Peyer's patch (tissue), 4 donors: ENCODE measurements around the gene UQCR10. TPM values are rescaled to one million over a fixed set of nuclear protein-coding genes. Genes with fewer than 3 reads are reported as not detected.

Experiments used
- DNase-seq, 3 donors: peaks; one replicate each; pipeline ENCODE4 v3.0.0-alpha.2; 2017 to 2019
- H3K27ac ChIP-seq, 4 donors: fragments of 200-600 bp; sonication (generic); one replicate each; pipeline ENCODE4 v1.5.1; 2016 to 2019
- H3K27me3 ChIP-seq, 2 donors: fragments of 200-600 bp; sonication (generic); one replicate each; pipeline ENCODE4 v1.5.1; 2019
- H3K36me3 ChIP-seq, 3 donors: fragments of 200-600 bp; sonication (generic); one replicate each; pipeline ENCODE4 v1.5.1; 2016 to 2019
- H3K4me1 ChIP-seq, 4 donors: fragments of 200-600 bp; sonication (generic); one replicate each; pipeline ENCODE4 v1.5.1; 2016 to 2019
- H3K4me3 ChIP-seq, 4 donors: fragments of 200-600 bp; sonication (generic); 1 replicate in 3 of 4; 2 replicates in 1 of 4; pipeline ENCODE4 v1.5.1; 2016 to 2019; ENCODE audit warnings: mild to moderate bottlenecking in 1 of 4
- H3K9me3 ChIP-seq, 4 donors: fragments of 200-600 bp; sonication (generic); one replicate each; pipeline ENCODE4 v1.5.1; 2016 to 2019; ENCODE audit warnings: mild to moderate bottlenecking in 1 of 4
- POLR2A ChIP-seq, 2 donors: fragments of 450-650 bp; IDR thresholded peaks; one replicate each; pipeline ENCODE4 v1.5.1; 2017; ENCODE audit warnings: antibody characterized with exemption in 2 of 2, mild to moderate bottlenecking in 2 of 2, moderate library complexity in 2 of 2
- total RNA-seq, 4 donors: library from RNA; depleted of rRNA; stranded (reverse); fragments of >200 nt; gene quantifications; one replicate each; pipeline ENCODE4 v1.1.0, GENCODE V29; 2016
- TF ChIP-seq, protein P1 (sequence below), 6 experiments: fragments of 450-650 bp in 4 of 6; fragments of 200-600 bp in 2 of 6; sonication (generic) in 1 of 6; IDR thresholded peaks; one replicate each; pipeline ENCODE4 v1.5.1; 2017 to 2019; ENCODE audit warnings: antibody characterized with exemption in 6 of 6, mild to moderate bottlenecking in 3 of 6, moderate library complexity in 1 of 6

The UQCR10 gene
- total RNA-seq, 4 donors from 2014 or later, result 60.9 to 144 (median 88.2) TPM

DNA sequence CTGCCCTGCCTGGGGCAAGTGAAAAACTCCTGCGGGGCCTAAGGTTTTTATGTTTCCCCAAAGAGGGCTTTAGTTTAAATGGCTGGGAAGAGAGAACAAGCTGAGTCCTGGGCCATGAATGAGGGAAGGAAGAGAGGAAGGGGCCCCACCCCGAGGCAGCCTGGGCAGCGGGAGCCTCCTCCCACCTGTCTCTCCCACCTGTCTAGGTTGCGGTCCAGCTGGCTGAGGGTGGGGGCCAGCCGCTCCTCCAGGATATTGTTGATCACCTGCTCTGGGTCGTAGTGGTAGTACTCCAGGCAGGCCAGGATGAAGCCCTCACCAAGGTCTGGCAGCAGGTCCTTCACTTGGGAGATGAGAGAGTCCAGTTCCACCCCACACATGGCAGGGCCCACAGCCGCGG, 34.6 kb downstream of the UQCR10 start:
- no peaks in the 10 kb centered on the region for H3K9me3 ChIP-seq
- peaks cover 0 to 13% (median 7%) of the 10 kb centered on the region in 4 donors for H3K4me1 ChIP-seq
- peaks cover 0 to 94% (median 0%) of the 10 kb centered on the region in 3 donors for H3K36me3 ChIP-seq
- no peak overlapping the region for H3K4me3 ChIP-seq
- H3K27ac ChIP-seq, result no peak overlapping the region
- no peak for DNase-seq
- TF ChIP-seq POLR2A (IDR thresholded peaks at IDR 0.05), result no peak
- TF ChIP-seq, protein P1, sequence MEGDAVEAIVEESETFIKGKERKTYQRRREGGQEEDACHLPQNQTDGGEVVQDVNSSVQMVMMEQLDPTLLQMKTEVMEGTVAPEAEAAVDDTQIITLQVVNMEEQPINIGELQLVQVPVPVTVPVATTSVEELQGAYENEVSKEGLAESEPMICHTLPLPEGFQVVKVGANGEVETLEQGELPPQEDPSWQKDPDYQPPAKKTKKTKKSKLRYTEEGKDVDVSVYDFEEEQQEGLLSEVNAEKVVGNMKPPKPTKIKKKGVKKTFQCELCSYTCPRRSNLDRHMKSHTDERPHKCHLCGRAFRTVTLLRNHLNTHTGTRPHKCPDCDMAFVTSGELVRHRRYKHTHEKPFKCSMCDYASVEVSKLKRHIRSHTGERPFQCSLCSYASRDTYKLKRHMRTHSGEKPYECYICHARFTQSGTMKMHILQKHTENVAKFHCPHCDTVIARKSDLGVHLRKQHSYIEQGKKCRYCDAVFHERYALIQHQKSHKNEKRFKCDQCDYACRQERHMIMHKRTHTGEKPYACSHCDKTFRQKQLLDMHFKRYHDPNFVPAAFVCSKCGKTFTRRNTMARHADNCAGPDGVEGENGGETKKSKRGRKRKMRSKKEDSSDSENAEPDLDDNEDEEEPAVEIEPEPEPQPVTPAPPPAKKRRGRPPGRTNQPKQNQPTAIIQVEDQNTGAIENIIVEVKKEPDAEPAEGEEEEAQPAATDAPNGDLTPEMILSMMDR (IDR thresholded peaks at IDR 0.05), result no peak
- H3K27me3 ChIP-seq, result no peaks in the 10 kb centered on the region

DNA sequence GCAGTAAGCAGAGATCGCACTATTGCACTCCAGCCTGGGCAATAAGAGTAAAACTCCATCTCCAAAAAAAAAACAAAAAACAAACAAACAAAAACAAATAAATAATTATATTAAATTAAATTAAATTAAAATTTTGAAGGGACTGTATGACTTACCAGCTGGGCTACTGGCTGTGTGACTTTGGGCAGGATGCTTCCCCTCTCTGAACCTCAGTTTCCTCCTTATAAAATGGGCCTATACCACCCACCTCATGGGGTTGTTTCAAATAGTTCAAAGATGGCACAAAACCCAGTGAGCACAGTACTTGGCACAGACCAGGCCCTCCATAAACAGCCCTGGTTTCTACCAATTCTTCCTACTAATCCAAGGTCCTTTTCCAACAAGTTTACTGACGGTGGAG, 36.0 kb downstream of the UQCR10 start:
- H3K4me3 ChIP-seq, result no peak overlapping the region
- TF ChIP-seq, protein P1 (IDR thresholded peaks at IDR 0.05), result no peak
- TF ChIP-seq POLR2A (IDR thresholded peaks at IDR 0.05), result no peak
- H3K36me3 ChIP-seq, result peaks cover 0 to 95% (median 0%) of the 10 kb centered on the region in 3 donors
- no peaks in the 10 kb centered on the region for H3K27me3 ChIP-seq
- H3K4me1 ChIP-seq, result peaks cover 0 to 10% (median 6%) of the 10 kb centered on the region in 4 donors
- H3K27ac ChIP-seq, result no peak overlapping the region
- no peak for DNase-seq
- no peaks in the 10 kb centered on the region for H3K9me3 ChIP-seq

DNA sequence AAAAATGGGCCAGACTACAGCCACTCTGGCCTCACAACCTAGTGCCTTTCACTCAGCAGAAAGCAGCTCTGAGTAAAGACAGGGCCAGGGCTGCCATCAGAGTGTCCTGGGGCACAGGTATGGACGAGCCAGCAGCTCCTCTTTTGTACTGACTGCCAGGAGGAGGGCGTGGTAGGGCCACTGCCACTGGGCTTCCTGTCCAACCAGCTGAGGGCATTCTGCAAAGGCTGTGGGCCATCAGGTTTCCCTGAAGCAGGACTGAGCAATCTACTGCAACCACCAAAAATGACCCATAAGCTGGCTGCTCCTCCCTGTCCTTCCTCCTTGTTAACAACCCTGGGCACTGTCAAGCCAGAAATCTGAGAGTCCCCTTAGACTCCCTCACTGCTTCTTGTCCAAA, 37.8 kb downstream of the UQCR10 start:
- Histone ChIP-seq H3K4me3 (no peak overlapping the region), H3K27me3 (no peaks in the 10 kb centered on the region), H3K27ac (no peak overlapping the region), H3K9me3 (no peaks in the 10 kb centered on the region), H3K36me3 (peaks cover 0 to 96% (median 0%) of the 10 kb centered on the region in 3 donors), H3K4me1 (no peaks in the 10 kb centered on the region)
- TF ChIP-seq, protein P1 (IDR thresholded peaks at IDR 0.05), result no peak
- TF ChIP-seq POLR2A (IDR thresholded peaks at IDR 0.05), result no peak
- no peak for DNase-seq

DNA sequence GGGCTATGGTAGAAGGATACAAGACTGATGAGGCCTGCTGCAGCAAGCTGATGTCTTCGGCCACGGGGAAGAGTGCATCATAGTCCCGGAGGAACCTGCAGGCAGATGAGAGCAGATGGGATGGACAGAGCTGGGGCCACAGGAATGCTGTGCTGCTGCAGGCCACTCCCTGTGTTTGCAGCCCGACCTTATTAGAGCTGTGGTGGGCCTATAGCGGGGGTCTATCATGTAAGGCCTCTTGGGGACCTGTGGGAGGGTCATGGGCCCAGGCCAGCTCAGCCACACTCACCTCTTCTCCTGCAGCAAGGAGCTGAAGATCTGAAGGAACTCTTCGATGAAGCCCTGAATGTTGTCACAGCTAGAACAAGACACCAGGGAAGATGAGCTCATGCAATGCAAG, 39.0 kb downstream of the UQCR10 start:
- H3K36me3 ChIP-seq, result peaks cover 0 to 94% (median 0%) of the 10 kb centered on the region in 3 donors

DNA sequence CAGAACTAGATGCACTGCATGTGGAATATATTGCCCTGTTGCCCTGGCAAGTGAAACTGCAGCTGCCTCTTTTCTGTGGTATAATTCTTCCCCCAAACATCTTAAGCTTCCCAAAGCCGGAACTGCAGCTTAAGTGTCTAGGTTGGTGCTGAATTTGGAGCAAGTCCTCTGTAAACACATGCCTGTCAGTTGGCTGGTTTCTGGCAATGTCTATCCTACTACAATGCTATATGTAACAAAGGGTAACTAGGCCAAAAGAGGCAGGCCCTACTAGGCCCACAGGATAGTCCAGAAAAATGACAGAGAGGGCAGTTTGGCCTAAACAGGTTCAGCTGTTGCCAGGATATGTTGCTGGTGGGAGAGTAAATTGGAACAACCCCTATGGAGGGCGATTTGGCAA, 43.0 kb downstream of the UQCR10 start:
- H3K36me3 ChIP-seq, result peaks cover 0 to 96% (median 0%) of the 10 kb centered on the region in 3 donors
- no peak overlapping the region for H3K27ac ChIP-seq
- H3K9me3 ChIP-seq, result no peaks in the 10 kb centered on the region
- no peak for DNase-seq
- H3K27me3 ChIP-seq, result no peaks in the 10 kb centered on the region
- H3K4me1 ChIP-seq, result no peaks in the 10 kb centered on the region
- no peak overlapping the region for H3K4me3 ChIP-seq
- TF ChIP-seq, protein P1 (IDR thresholded peaks at IDR 0.05), result no peak
- no peak for TF ChIP-seq POLR2A (IDR thresholded peaks at IDR 0.05)

More for the DNA sequence above, 39.0 kb downstream of the UQCR10 start:
- no peaks in the 10 kb centered on the region for H3K9me3 ChIP-seq
- H3K4me1 ChIP-seq, result no peaks in the 10 kb centered on the region
- no peaks in the 10 kb centered on the region for H3K27me3 ChIP-seq
- H3K4me3 ChIP-seq, result no peak overlapping the region
- TF ChIP-seq, protein P1 (IDR thresholded peaks at IDR 0.05), result no peak
- TF ChIP-seq POLR2A (IDR thresholded peaks at IDR 0.05), result no peak
- no peak overlapping the region for H3K27ac ChIP-seq
- DNase-seq, result no peak

DNA sequence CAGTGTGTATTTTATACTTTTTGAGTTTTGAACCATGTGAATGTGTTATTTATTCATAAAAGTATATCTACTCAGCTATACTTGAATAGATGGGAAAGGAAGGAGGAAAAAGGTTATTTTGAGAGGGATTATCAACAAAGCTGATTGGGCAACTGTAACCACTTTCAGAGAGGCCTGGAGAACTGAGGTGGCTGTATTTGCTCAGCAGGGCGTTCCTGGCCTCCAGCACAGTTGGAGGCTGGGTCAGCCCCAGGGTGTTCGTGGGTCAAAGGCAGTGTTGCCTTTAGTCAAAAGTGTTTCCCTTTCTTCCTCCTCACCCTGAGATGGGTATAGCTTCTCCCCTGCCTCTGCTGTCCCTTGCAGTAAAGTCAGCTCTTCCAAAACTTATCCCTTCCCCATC, 44.2 kb downstream of the UQCR10 start:
- DNase-seq, result no peak
- Histone ChIP-seq H3K4me1 (no peaks in the 10 kb centered on the region), H3K9me3 (no peaks in the 10 kb centered on the region), H3K27ac (no peak overlapping the region), H3K27me3 (no peaks in the 10 kb centered on the region), H3K4me3 (no peak overlapping the region), H3K36me3 (peaks cover 0 to 90% (median 0%) of the 10 kb centered on the region in 3 donors)
- no peak for TF ChIP-seq POLR2A (IDR thresholded peaks at IDR 0.05)
- TF ChIP-seq, protein P1 (IDR thresholded peaks at IDR 0.05), result no peak
